ENCODE measurements around the gene ATP5PO.

- TF ChIP-seq POLR2A (IDR thresholded peaks at IDR 0.05): no peak
- TF ChIP-seq CTCF (IDR thresholded peaks at IDR 0.05): no peak
Measured at GRCh38 chr21:33871171-33871570, 44.4 kb downstream of the ATP5PO start.
